Neural cell (in vitro differentiated cells): ENCODE data around the gene PACS1.

ENCODE experiments used
- EP300 ChIP-seq: fragments of 450-650 bp; conservative IDR thresholded peaks from 2 replicates; pipeline ENCODE4 v1.6.1; 2014; ENCODE audit warnings: antibody characterized with exemption, mild to moderate bottlenecking, moderate library complexity; ENCODE audit not compliant: poor library complexity, severe bottlenecking
- EZH2 ChIP-seq: fragments of 200-600, 300-800 bp; shearing (Covaris generic), sonication (generic); IDR thresholded peaks from 2 replicates; pipeline ENCODE4 v1.6.1; 2014; ENCODE audit warnings: antibody characterized with exemption, low read length, borderline replicate concordance, mild to moderate bottlenecking; ENCODE audit not compliant: insufficient read depth, poor library complexity, severe bottlenecking
- POLR2AphosphoS5 ChIP-seq: IDR thresholded peaks from 2 replicates; pipeline ENCODE4 v1.6.1; 2012
- TF ChIP-seq, protein P1 (sequence below): IDR thresholded peaks from 2 replicates; pipeline ENCODE4 v1.6.1; 2012; ENCODE audit warnings: borderline replicate concordance
- TF ChIP-seq, protein P2 (sequence below): fragments of 450-650 bp; IDR thresholded peaks from 2 replicates; pipeline ENCODE4 v1.5.1; 2014; ENCODE audit warnings: antibody characterized with exemption, mild to moderate bottlenecking, moderate library complexity; ENCODE audit not compliant: poor library complexity, severe bottlenecking

- TF ChIP-seq EZH2 = no peak
- TF ChIP-seq, protein P1, sequence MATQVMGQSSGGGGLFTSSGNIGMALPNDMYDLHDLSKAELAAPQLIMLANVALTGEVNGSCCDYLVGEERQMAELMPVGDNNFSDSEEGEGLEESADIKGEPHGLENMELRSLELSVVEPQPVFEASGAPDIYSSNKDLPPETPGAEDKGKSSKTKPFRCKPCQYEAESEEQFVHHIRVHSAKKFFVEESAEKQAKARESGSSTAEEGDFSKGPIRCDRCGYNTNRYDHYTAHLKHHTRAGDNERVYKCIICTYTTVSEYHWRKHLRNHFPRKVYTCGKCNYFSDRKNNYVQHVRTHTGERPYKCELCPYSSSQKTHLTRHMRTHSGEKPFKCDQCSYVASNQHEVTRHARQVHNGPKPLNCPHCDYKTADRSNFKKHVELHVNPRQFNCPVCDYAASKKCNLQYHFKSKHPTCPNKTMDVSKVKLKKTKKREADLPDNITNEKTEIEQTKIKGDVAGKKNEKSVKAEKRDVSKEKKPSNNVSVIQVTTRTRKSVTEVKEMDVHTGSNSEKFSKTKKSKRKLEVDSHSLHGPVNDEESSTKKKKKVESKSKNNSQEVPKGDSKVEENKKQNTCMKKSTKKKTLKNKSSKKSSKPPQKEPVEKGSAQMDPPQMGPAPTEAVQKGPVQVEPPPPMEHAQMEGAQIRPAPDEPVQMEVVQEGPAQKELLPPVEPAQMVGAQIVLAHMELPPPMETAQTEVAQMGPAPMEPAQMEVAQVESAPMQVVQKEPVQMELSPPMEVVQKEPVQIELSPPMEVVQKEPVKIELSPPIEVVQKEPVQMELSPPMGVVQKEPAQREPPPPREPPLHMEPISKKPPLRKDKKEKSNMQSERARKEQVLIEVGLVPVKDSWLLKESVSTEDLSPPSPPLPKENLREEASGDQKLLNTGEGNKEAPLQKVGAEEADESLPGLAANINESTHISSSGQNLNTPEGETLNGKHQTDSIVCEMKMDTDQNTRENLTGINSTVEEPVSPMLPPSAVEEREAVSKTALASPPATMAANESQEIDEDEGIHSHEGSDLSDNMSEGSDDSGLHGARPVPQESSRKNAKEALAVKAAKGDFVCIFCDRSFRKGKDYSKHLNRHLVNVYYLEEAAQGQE = no peak
- no peak for TF ChIP-seq EP300
- TF ChIP-seq, protein P2, sequence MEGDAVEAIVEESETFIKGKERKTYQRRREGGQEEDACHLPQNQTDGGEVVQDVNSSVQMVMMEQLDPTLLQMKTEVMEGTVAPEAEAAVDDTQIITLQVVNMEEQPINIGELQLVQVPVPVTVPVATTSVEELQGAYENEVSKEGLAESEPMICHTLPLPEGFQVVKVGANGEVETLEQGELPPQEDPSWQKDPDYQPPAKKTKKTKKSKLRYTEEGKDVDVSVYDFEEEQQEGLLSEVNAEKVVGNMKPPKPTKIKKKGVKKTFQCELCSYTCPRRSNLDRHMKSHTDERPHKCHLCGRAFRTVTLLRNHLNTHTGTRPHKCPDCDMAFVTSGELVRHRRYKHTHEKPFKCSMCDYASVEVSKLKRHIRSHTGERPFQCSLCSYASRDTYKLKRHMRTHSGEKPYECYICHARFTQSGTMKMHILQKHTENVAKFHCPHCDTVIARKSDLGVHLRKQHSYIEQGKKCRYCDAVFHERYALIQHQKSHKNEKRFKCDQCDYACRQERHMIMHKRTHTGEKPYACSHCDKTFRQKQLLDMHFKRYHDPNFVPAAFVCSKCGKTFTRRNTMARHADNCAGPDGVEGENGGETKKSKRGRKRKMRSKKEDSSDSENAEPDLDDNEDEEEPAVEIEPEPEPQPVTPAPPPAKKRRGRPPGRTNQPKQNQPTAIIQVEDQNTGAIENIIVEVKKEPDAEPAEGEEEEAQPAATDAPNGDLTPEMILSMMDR = no peak
- no peak for TF ChIP-seq POLR2AphosphoS5
Measured at GRCh38 chr11:66207816-66208215, 137.7 kb downstream of the PACS1 start.
